A673 (cell line): Measurements from ENCODE around the gene MYRFL. TPM values are rescaled to one million over a fixed set of nuclear protein-coding genes. Genes with fewer than 3 reads are reported as not detected.

ENCODE experiments used
- BruUV-seq: library from RNA; stranded (reverse); fragments of 400-500 nt; replicated peaks from 2 replicates; lab custom pipeline; 2021; lab: Mats Ljungman, UMichigan
- CTCF ChIA-PET: fragments of 300-600 bp; sonication (Branson Sonifier 250); formaldehyde crosslinking; loops from one replicate; lab custom pipeline; 2022; ENCODE audit warnings: antibody characterized with exemption; lab: Charles Lee
- POLR2A ChIA-PET: fragments of 300-600 bp; sonication (Branson Sonifier 250); formaldehyde crosslinking; loops from one replicate; lab custom pipeline; 2022; ENCODE audit warnings: antibody characterized with exemption; ENCODE audit not compliant: low non-redundant PET; lab: Charles Lee
- DNase-seq: peaks from one replicate; pipeline ENCODE4 v3.0.0-alpha.2; 2015; ENCODE audit warnings: low spot score
- H3K27ac ChIP-seq: fragments of 200-600 bp; sonication (generic); 2 replicates; pipeline ENCODE4 v1.5.1; 2016; ENCODE audit warnings: mixed run types, low read depth, mild to moderate bottlenecking, mixed read lengths, antibody characterized with exemption, low read length; ENCODE audit not compliant: poor library complexity, severe bottlenecking
- H3K27me3 ChIP-seq: fragments of 200-600 bp; sonication (generic); replicated peaks from 2 replicates; pipeline ENCODE4 v1.6.1; 2017; ENCODE audit warnings: mixed run types, low read depth, mild to moderate bottlenecking, mixed read lengths, antibody characterized with exemption, low read length; ENCODE audit not compliant: insufficient read depth, poor library complexity
- H3K36me3 ChIP-seq: fragments of 200-600 bp; sonication (generic); 2 replicates; pipeline ENCODE4 v1.6.1; 2016; ENCODE audit warnings: mixed run types, mild to moderate bottlenecking, mixed read lengths, antibody characterized with exemption, low read length; ENCODE audit not compliant: insufficient read depth, poor library complexity, severe bottlenecking
- H3K4me1 ChIP-seq: fragments of 200-600 bp; sonication (generic); 2 replicates; pipeline ENCODE4 v1.6.1; 2017; ENCODE audit warnings: mixed run types, mild to moderate bottlenecking, mixed read lengths, antibody characterized with exemption, low read length; ENCODE audit not compliant: insufficient read depth, poor library complexity, severe bottlenecking
- H3K4me3 ChIP-seq: fragments of 200-600 bp; sonication (generic); 2 replicates; pipeline ENCODE4 v1.5.1; 2016; ENCODE audit warnings: low read depth, mixed run types, mild to moderate bottlenecking, mixed read lengths, low read length; ENCODE audit not compliant: poor library complexity, severe bottlenecking
- H3K9me3 ChIP-seq: fragments of 200-600 bp; sonication (generic); 2 replicates; pipeline ENCODE4 v1.6.1; 2016; ENCODE audit warnings: mixed run types, low read depth, mild to moderate bottlenecking, mixed read lengths, antibody characterized with exemption, low read length; ENCODE audit not compliant: poor library complexity, severe bottlenecking
- CTCF ChIP-seq: fragments of 300-800, 200-600 bp; sonication (generic); conservative IDR thresholded peaks from 2 replicates; pipeline ENCODE4 v1.5.1; 2017; ENCODE audit warnings: low read depth, mild to moderate bottlenecking, antibody characterized with exemption, low read length, moderate library complexity, mixed read lengths
- EZH2 ChIP-seq: fragments of 200-600 bp; sonication (generic); IDR thresholded peaks from 2 replicates; pipeline ENCODE4 v1.6.1; 2017; ENCODE audit warnings: borderline replicate concordance, low read depth, mild to moderate bottlenecking, mixed read lengths, antibody characterized with exemption, low read length; ENCODE audit not compliant: poor library complexity, severe bottlenecking
- intact Hi-C: fragments of 100-400 bp; cut with micrococcal nuclease; formaldehyde crosslinking; loops from one replicate; pipeline ENCODE4 v1.10.0; 2022; ENCODE audit not compliant: unreplicated experiment
- total RNA-seq: library from RNA; stranded (reverse); gene quantifications from 2 replicates; pipeline ENCODE4 v1.2.3, GENCODE V29; 2021

Gene MYRFL
- total RNA-seq, 1 experiment from 2014 or later, result not detected

GRCh38 chr12:69834576-69834975, 9.5 kb downstream of the MYRFL start:
- no peak for TF ChIP-seq CTCF
- no peak for TF ChIP-seq EZH2
- DNase-seq, result no peak
- no peak overlapping the region for H3K4me3 ChIP-seq
- no peaks in the 10 kb centered on the region for H3K27me3 ChIP-seq
- ChIA-PET POLR2A (no interaction called here), CTCF (no interaction called here)
- no peak overlapping the region for H3K27ac ChIP-seq
- H3K36me3 ChIP-seq, result no peaks in the 10 kb centered on the region
- no TSS peak for BruUV-seq
- H3K4me1 ChIP-seq, result peaks cover 10% of the 10 kb centered on the region
- intact Hi-C loops, result no loop called here
- no peaks in the 10 kb centered on the region for H3K9me3 ChIP-seq

DNA sequence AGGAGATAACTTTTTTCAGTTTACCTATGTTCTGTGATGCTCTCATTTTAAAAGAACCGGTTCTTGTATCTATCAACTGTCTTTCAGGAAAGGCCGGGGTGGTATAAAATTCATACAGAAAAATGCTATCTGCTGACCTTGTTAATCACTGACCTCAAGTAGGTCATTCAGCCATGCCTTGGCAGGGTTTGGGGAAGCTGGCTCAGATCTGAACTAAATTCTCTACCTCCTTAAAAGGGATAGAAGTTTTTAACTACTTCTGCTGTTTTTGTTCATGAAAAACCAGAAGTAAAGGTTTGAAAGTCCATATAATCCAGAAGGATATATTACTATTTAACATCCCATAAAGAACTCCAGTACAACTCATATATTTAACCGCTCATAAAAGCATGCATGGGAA, 10.1 kb downstream of the MYRFL start:
- BruUV-seq, result no TSS peak
- CTCF ChIA-PET, result no interaction called here
- H3K4me1 ChIP-seq, result peaks cover 10% of the 10 kb centered on the region

GRCh38 chr12:69836015-69836414, 11.0 kb downstream of the MYRFL start:
- BruUV-seq, result no TSS peak
- CTCF ChIA-PET, result no interaction called here

More for the DNA sequence above, 10.1 kb downstream of the MYRFL start:
- Histone ChIP-seq H3K27ac (no peak overlapping the region), H3K9me3 (no peaks in the 10 kb centered on the region), H3K36me3 (no peaks in the 10 kb centered on the region), H3K4me3 (no peak overlapping the region), H3K27me3 (no peaks in the 10 kb centered on the region)
- intact Hi-C loops, result no loop called here
- POLR2A ChIA-PET, result no interaction called here
- TF ChIP-seq CTCF, result no peak
- no peak for TF ChIP-seq EZH2
- no peak for DNase-seq

More at GRCh38 chr12:69836015-69836414, 11.0 kb downstream of the MYRFL start:
- no peaks in the 10 kb centered on the region for H3K9me3 ChIP-seq
- H3K4me3 ChIP-seq, result no peak overlapping the region
- no peaks in the 10 kb centered on the region for H3K36me3 ChIP-seq
- DNase-seq, result no peak
- peaks cover 10% of the 10 kb centered on the region for H3K4me1 ChIP-seq
- H3K27me3 ChIP-seq, result no peaks in the 10 kb centered on the region
- POLR2A ChIA-PET, result no interaction called here
- H3K27ac ChIP-seq, result no peak overlapping the region
- intact Hi-C loops, result no loop called here
- TF ChIP-seq CTCF (no peak), EZH2 (no peak)
